ENCODE measurements around the gene GFI1B.

DNA sequence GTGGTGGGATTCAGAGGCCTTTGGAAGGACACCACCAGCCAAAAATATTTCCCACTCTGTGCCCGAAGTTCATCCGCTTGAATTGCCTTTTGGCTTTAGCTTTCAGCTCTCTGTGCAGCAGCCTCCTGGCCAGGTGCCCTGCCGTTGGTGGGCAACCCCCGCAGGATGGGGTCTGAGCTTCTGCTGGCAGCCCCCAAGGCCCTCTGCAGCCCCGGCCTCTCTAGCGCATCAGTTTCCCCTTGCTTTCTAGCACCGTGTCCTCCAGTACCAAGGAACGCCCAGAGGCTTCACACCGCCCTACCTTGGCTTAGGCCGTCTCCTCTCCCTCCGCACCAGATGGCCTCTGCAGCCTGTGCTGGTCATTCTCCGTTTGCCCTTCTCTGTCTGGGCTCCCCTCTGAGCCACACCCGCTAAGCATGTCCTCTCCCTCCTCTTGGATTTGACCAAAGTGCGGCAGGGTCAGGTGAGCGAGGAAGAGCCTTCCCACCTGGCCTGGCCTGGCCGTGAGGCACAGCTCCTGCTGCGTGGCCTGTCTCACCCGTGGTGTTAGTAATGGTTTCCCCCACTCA, 29.9 kb upstream of the GFI1B start:
- TF ChIP-seq, protein P1, sequence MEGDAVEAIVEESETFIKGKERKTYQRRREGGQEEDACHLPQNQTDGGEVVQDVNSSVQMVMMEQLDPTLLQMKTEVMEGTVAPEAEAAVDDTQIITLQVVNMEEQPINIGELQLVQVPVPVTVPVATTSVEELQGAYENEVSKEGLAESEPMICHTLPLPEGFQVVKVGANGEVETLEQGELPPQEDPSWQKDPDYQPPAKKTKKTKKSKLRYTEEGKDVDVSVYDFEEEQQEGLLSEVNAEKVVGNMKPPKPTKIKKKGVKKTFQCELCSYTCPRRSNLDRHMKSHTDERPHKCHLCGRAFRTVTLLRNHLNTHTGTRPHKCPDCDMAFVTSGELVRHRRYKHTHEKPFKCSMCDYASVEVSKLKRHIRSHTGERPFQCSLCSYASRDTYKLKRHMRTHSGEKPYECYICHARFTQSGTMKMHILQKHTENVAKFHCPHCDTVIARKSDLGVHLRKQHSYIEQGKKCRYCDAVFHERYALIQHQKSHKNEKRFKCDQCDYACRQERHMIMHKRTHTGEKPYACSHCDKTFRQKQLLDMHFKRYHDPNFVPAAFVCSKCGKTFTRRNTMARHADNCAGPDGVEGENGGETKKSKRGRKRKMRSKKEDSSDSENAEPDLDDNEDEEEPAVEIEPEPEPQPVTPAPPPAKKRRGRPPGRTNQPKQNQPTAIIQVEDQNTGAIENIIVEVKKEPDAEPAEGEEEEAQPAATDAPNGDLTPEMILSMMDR (conservative IDR thresholded peaks at IDR 0.05; ENCODE audit: low read depth, low read length): no peak
- no peak for TF ChIP-seq EZH2phosphoT487 (IDR thresholded peaks at IDR 0.05; ENCODE audit: borderline replicate concordance, low read length)
- no peak for TF ChIP-seq EZH2 (IDR thresholded peaks at IDR 0.05; ENCODE audit: low read length, unreplicated experiment)

Measured in PC-3 (cell line).